ENCODE data around the gene WDR93.

DNA sequence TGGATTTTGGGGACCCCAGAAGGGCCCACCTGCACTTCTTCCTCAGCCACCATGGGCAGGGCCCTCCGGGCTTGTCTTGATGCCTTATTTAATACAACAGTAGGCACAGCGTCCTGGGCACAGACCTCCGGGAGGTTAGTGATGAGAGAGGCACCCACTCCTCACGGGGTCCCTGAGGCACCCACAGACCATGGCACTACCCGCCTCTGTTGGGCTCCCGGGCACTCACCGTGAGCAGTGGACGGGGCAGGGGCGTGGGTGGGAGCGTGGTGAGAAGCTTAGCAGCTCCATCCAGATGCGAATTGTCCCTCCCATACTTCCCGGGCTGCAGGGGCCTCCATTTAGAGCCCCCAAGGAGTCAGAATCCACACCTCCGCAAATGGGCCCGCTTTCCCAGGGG, 85.2 kb downstream of the WDR93 start:
- TF ChIP-seq, protein P1, sequence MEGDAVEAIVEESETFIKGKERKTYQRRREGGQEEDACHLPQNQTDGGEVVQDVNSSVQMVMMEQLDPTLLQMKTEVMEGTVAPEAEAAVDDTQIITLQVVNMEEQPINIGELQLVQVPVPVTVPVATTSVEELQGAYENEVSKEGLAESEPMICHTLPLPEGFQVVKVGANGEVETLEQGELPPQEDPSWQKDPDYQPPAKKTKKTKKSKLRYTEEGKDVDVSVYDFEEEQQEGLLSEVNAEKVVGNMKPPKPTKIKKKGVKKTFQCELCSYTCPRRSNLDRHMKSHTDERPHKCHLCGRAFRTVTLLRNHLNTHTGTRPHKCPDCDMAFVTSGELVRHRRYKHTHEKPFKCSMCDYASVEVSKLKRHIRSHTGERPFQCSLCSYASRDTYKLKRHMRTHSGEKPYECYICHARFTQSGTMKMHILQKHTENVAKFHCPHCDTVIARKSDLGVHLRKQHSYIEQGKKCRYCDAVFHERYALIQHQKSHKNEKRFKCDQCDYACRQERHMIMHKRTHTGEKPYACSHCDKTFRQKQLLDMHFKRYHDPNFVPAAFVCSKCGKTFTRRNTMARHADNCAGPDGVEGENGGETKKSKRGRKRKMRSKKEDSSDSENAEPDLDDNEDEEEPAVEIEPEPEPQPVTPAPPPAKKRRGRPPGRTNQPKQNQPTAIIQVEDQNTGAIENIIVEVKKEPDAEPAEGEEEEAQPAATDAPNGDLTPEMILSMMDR (IDR thresholded peaks at IDR 0.05) = no peak
- no peak for TF ChIP-seq POLR2A (IDR thresholded peaks at IDR 0.05)
